NCI-H1694 (cell line): ENCODE data around the gene VENTX.
"Not testable (repeated sequence)": the region's sequence is repeated elsewhere in the genome, so short reads cannot be mapped to it uniquely, and the experiment has no call there.

ENCODE experiments used
- DNase-seq: peaks from one replicate; lab custom pipeline; 2025; lab: John Stamatoyannopoulos, UW

VENTX gene

DNA sequence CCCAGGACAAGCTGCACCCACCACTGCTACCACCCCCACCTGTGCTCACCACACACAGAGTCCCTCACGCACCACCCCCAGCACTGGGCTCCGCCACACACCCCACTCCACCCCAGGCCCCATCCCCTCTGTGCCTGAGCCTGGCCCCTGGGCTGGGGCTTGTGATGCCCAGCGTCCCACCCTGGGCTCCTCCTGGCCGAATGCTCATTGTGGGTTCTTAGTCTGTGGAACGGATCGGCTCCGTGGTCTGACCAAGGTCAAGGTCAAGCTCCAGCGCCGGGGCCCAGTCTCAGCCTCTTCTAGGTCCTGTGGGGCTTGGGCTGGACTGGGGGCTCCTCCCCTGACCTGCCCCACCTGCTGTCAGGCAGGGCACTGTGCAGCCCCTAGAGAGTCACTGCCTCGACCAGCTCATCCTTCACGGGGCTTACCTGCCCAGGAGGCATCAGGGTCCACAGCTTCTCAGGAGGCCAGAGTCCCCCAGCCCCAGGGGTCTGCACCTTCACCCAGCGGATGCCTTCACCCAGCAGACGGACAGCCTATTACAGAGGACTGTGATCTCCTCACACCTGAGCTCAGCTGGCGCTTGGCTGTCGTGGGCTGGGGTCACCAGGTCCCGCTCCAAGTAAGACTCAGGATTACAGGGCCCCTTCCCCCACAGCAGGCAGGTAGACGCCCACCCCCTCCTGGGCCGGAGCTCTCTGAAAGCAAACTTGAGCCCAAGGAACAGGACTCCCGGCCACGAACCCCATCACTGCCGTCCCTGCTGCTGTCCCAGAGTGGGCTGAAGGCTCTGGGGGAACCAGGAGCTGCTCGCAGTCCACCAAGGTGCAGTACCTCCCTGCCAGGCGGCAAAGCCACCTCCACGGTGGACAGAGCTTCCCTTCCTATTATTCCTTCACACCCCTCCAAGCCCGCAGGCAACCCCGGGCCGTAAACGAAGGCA is 22.9 kb upstream of the VENTX start:
- no peak for DNase-seq

DNA sequence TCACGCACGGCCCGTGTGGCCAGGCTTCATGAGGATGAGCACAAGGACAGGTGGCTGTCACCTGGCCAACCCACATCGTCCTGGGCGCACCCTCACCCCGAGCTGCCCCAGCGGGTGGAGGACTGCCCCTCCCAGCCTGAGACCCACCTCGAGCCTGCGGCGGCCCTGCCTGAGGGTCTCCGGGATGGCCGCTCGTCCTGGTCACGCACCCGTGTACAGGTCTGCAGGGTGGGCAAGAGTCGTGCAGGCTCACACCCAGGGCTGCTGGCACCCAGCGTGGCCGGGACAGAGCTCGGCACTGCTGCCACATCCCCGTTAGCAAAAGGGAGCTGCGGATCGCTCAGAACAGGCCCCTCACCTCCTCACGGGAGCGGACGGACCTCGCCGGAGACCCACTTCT is 22.1 kb upstream of the VENTX start:
- DNase-seq, result no peak

DNA sequence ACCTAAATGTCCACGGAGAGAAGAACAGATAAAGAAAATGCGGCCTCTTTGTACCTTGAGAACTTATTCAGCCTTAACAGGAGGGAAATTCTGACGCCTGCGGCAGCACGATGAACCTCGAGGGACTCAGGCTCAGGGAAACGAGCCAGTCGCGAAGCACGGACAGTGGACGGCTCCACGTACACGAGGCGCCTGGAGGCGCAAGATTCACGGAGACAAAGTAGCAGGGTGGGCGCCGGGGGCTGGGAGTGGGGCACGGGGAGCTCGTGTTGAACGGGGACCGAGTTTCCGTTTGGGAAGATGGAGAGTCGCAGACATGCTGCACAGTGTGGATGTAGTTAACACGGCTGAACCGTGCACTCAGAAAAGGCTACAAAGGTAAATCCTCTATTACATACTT is 20.9 kb upstream of the VENTX start:
- DNase-seq, result no peak

DNA sequence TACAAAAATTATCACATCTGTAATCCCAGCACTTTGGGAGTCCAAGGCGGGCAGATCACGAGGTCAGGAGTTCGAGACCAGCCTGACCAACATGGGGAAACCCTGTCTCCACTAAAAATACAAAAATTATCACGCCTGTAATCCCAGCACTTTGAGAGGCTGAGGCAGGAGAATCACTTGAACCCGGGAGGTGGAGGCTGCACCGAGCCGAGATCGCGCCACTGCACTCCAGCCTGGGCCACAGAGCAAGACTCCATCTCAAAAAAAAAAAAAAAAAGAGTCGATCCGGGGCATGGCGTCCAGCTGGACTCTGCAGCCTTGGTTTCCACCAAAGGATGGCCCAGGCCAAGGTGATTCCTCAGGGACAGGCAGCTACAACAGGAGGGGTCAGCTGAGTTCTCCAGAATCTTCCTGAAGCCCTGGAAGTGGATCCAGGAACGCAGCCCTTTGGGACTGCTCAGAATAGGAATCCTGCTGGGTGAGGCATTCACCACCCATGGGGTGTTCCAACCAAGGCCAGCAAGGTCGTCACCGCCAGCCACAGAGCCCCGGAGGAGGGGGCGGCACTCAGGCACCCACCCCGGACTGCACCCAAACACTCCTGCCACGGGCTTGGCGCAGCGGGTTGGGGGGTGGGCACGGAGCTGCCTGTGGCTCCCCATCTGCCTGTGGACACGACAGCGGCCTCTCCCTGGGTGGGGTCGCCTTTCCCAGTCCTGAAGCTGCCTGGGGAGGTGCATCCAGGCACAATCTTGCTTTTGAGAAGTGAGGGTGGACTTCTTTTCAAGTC is 19.7 kb upstream of the VENTX start:
- no peak for DNase-seq

DNA sequence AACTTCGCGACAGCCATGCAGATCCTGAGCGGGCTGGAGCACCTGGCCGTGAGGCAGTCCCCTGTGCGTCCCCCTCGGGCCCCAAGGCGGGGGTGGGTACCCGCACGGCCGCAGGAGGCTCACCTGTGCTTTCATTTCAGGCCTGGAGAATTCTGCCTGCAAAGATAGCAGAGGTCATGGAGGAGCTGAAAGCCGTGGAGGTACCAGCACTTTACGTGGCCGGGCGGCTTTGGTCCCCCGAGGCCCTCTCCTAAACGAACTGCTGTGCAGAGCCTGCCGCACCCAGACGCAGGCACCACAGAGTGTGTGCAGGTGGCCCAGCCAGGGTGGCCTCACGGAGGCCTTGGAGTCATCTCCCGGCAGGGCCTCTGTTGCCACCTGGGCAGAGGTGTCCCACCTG is 18.8 kb upstream of the VENTX start:
- no peak for DNase-seq

DNA sequence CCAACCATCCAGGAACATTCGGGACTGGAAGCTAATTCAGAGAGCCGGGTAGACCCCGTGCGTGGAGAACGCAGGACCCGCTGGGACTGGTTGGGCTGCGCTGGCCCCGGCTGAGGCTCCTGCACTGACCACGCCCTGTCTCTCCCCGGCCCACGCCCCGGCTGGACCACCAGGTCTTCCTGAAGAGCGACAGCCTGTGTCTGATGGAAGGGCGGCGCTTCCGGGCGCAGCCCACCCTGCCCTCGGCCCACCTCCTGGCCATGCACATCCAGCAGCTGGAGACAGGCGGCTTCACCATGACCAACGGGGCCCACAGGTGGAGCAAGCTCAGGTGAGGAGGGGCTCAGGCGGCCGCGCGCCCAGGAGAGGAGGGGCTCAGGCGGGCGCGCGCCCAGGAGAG is 17.9 kb upstream of the VENTX start:
- DNase-seq, result no peak

DNA sequence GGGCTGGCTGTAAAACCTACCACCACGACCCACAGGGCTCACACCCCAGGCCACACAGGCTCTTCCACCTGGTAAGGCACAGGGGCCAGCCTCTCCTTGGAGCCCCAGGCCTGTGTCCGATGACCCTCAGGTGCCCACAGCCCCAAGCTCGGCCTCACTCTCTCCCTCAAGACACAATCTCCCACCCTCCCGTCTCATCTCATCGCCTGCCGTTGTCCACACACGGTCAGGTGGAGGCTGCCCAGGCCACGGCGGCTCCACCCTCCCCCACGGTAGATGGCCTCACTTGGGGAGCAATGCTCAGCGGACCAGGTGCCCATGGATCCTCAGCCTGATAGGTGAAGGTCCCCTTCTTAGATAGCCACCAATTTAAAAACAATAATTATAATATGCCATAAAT is 16.3 kb upstream of the VENTX start:
- no peak for DNase-seq

DNA sequence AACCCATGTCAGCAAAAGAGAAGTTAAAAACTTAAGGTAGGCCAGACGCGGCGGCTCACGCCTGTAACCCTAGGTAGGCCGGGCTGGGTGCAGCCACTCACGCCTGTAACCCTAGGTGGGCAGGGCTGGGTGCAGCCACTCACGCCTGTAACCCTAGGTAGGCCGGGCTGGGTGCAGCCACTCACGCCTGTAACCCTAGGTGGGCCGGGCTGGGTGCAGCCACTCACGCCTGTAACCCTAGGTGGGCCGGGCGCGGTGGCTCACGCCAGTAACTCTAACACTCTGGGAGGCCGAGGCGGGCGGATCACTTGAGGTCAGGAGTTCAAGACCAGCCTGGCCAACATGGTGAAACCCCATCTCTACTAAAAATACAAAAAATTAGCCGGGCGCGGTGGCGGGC is 15.9 kb upstream of the VENTX start:
- DNase-seq, result not testable (repeated sequence)

DNA sequence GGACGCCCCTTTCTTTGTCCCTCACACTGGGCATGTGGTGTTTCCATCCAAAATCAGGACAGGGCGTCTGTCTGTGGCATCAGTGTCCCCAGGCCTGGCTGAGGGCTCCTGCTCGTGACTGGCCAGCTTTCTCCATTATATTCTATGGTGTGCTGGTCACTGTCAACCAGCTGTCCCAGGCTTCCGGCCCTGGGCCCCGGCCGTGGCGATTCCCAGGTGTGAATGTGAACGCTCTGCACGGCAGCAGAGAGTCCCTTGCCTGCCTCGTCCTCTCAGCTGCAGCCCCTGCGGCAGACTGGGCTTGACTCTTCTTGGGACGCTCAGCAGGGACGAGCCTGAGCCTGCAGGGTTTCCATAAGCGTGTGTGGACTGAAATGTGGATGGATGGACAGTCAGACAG is 13.6 kb upstream of the VENTX start:
- DNase-seq, result no peak

DNA sequence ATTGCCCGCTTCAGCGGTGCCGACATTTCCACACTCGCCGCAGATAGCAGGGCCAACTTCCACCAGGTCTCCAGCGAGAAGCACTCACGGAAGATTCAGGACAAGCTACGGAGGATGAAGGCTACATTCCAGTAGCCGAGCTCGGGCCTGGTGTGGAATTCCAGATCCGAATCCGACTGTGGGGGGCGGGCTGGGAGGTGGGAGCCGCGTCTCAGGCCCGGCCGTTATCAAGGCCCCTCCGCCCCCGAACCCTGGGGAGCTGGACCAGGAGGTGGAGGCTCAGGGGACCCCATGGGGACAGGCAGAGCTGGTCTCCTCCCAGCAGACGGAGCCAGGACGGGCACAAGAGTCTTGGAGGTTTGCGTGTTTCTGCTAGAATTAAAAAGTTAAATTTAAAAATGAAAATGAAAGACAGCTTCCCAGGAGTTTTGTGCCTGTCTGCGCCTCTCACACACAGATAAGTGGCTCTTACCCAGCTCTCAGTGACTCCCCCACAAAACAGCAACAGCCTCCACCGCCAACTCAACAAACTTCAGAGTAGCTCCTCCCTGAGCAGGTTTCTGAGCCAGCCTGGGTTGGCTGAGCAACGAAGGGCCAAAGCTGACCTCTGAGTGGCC is 12.8 kb upstream of the VENTX start:
- DNase-seq, result no peak

DNA sequence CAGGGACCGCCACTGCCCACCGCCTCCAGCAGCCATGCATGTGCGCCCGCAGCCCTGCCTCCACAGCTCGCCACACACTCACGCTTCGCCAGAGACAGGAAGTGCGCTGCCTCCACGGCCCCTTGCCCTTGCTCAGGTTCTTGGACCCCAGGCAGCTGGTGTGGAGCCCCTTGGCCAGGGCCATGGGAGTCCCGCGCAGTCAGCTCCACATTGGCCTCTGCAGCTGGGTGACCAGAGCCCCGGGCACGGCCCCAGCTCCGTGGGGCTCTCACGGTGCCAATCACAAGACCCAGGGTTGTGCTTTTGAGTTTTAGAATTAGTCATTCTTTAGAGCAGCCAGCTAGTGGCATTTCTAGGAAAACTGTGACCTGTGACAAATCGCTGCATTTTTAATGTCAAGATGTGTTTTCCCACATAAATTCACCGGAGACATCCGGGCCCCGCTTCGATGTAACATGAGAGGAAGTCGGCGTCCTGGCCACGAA is 11.9 kb upstream of the VENTX start:
- DNase-seq, result no peak

DNA sequence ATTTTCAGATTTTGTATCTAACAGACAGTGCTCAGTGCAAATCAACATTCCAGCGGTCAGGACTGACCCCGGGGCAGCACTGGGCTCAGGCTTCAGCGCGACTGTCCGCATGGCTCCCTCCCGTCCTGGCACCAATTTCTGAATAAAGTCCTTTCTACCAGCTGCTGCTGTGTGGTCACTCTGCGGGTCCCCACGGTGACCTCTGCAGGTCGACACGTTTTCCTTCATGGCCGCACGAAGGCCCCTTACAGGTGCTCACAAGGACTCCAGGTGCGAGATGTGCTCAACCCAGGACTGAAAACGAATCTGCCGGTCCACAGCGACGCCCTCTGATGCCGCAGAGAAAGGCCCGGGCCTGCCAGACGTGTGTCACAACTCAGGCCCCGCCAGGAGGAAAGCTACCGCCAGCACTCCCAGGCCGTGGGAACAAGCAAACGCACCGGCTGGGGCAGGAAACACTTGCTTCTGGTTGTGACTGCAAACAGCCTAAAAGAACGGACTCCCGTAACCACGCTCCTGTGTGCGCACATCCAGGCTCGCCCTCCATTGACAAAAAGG is 11.3 kb upstream of the VENTX start:
- DNase-seq, result no peak

DNA sequence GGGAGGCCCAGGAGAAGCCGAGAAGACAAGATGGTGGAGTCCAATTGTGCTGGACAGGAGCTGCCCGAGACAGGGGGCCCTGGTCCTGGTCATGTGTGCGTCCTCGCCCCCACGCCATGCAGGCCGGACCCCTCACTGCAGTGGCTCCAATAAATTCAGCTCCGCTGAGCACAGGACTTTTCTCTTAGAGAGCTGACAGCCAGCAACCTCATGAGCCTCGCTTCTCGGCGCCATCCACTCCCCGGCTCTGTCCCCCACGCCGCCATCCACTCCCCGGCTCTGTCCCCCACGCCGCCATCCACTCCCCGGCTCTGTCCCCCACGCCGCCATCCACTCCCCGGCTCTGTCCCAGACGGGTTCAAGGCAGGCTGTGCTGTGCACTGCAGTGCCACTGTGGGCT is 10.4 kb upstream of the VENTX start:
- DNase-seq, result no peak

DNA sequence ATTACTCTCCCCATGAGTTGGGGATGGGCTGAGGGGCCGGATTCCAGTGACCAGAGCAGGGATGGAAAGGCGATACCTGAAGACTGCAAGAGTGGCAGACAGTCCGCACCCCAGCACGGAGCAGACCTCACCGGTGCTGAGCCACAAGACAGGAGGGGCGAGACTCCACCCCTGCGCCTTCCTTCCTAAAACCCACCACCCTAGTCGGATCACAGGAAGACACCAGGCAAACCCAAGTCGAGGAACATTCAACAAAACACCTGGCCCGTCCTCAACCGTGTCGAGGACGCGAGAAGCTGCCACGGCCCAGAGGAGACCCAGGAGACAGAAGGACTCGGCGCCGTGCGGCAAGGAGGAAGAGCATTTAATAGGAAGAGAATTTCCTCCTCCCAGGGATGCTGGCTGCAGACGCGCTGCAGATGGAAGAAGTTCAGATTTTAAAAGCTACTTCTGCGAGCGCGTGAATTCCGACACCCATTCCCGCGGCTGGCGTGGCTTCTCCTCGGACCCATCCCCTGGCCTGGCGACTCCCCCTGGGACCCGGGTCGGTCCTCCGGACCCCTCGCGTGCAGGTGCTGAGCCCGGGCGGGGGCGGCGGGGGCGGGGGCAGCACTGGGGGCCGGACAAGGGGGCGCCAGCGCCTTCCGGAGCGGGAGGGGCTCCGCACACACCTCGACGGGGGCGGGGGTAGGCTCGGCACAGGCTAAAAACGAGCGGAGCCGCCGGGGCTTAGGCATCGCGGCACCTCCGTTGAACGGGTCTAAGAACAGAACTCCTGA is 8.2 kb upstream of the VENTX start:
- DNase-seq, result no peak

DNA sequence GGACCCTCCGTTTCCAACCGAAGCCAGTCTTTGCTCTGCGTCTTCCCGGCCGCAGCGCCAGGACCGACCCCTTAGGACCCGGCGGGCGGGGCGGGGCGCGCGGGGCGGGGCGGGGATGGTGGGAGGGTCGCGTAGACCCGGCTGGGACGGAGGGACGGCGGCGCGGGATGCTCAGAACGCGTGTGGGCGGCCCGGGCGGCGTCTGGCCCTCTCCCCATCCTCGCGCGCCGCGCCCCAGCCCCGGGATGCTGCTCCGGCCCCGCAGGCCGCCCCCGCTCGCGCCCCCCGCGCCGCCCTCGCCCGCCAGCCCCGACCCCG is 7.7 kb upstream of the VENTX start, which contains the start of gene UTF1:
Gene UTF1 (plus strand): TSS at position 174 of the 318 bp plus-strand sequence. CDS start 72 bp downstream, at position 246.
- DNase-seq, result no peak

DNA sequence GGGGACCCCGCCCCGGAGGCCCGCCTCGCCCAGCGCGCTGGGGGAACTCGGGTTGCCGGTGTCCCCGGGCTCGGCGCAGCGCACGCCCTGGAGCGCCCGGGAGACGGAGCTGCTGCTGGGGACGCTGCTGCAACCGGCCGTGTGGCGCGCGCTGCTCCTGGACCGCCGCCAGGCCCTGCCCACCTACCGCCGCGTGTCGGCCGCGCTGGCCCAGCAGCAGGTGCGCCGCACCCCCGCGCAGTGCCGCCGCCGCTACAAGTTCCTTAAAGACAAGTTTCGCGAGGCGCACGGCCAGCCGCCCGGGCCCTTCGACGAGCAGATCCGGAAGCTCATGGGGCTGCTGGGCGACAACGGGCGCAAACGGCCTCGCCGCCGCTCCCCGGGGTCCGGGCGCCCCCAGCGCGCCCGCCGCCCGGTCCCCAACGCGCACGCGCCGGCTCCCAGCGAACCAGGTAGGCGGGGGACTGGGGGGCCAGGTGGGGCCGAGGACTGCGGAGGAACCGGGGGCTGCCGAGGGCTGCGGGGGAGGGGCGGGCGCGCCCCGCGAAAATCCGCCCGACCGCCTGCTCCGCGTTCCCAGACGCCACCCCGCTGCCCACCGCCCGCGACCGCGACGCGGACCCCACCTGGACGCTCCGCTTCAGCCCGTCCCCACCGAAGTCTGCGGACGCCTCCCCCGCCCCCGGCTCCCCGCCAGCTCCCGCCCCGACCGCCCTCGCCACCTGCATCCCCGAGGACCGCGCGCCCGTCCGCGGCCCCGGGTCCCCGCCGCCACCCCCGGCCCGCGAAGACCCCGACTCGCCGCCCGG is 7.1 kb upstream of the VENTX start:
- DNase-seq, result no peak

DNA sequence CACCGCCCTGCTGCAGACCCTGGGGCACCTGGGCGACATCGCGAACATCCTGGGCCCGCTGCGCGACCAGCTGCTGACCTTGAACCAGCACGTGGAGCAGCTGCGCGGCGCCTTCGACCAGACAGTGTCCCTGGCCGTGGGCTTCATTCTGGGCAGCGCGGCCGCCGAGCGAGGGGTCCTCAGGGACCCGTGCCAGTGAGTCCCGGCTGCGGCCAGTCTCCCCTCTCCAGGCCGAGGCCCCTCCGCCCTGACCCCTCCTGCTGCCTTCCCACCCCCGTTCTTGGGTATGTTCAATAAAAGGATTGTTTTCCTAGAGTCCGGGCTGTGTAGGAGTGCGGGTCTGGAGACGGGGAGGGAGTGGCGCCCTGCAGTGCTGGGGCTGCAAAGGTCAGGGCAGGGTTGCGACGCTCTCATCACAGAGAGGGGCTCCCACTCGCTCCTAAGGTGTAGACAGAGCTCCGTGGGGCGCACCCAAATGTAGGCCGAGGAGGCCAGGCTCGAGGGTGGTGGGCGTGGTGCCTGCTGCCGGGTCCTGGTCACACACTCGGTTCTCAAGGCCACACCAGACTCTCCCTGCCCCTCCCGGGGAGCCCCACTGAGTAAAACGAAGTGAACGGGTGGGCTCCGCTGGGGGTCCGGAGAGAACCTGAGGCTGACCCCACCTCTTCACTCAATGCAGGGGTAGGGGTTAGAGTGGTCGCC is 6.3 kb upstream of the VENTX start:
- no peak for DNase-seq

DNA sequence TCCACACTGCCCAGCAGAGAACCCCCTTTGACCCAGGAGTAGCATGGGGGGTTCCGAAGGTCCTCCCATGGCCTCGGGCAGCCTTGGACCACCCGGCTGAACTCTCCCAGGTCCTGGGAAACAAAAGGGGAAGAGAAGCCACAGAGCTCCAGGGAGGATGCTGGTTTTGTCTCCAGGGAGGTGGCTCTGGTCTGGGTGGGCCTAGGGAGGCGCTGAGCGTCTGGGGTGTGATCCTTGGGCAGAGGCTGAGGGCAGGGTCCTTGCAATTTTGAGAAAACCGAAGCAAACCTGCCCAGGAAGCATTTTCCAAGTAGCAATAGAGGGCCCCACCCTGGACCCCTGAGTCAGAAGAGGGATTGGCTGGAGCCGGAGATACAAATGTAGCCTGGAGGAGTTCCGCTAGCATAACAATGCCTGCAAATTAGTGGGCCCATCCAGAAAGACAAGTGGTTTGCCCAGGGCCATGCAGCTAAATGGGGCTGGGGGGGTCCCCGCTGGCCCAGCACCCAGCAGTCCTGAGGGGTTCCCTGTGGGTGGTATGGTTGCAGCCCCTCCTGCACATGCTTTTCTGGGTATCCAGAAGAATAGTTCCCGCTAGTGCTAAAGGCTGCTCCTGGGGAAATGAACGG is 5.6 kb upstream of the VENTX start:
- DNase-seq, result no peak

DNA sequence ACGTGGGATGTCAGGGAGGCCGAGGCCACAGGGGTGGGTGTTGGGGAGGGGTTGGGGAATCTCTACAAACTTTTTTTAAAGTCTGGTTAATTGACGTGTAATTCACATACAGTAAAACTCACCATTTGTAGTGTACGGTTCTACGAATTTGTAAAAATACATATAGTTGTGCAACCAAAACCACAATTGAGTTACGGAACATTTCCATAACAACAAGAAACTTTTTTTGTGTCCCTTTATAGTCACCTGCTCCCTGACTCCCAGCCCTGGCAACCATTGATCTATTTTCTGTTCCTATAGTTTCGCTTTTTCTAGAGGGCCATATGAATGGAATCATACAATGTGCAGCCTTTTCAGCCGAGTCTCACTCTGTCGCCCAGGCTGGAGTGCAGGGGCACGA is 2.9 kb upstream of the VENTX start:
- not testable (repeated sequence) for DNase-seq
